ENCODE measurements around the gene C6orf47.

The C6orf47 gene

GRCh38 chr6:31661262-31662123, 915 bp upstream of the C6orf47 start:
- DNase-seq (ENCODE audit: low read depth in 2 of 2), result no peak

DNA sequence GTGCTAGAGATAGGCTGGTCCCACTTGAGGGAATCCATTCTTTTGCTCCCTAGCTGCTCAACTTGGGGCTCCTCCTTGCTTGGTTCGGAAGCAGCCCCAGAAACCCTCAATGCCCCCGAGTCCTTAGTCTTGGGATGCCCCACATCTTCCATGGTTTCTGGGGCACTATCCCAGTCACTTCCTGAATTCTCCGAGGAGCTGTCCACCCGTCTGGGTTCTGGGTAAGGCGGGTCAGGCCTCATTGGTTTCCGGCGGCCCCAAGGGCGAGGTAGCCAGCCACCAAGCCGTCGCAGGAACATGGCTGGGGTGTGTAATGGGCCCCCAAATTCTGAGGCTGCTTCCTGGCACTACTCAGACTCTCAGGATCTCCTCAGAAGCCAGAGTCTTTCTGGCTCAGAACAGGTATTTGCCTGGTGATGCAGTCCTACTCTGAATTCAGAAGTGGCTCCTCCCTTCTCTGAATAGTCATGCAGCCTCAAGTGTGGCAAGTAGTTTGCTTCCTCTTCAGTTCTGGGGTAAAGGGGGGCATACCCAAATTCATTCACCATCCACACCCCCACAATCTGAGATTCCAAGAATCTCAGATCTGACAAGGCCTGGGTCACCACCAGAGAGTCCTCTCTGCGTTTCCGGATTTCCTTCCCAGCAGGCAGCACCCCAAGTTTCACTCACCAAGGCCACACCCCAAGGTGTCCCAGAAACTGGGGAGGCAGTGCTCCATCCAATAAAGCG, 763 bp downstream of the C6orf47 start:
- DNase-seq (ENCODE audit: low read depth in 2 of 2), result no peak

GRCh38 chr6:31658983-31659648, 1.5 kb downstream of the C6orf47 start:
- no peak for DNase-seq (ENCODE audit: low read depth in 2 of 2)

DNA sequence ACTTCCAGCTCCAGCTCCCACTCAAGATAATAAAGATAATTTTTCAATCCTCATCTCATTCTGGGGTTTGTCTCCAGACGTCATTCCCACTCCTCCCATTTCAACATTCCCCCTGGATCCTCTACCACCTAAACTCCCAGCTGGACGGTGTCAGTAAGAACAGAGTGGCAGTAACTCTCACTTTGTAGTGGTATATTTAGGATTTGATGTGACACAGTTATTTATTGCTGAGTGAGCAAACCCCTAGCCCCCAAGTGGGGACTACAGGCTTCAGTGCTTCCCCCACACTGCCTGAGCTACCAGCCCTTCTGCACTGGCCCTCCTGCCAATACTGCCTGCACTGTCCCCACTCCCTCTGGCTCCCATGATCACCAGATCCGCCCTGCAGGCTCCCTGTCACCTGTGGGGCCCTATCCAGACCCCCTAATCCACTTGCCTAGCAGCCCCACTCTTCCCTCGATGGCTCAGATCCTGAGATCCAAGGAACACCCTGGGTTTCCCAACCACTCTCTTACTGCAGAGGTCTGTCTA, 2.4 kb downstream of the C6orf47 start:
- DNase-seq (ENCODE audit: low read depth in 2 of 2), result no peak

- no peak for DNase-seq (ENCODE audit: low read depth in 2 of 2)
These were observed 3.0 kb downstream of the C6orf47 start for GRCh38 chr6:31657406-31658157.

DNA sequence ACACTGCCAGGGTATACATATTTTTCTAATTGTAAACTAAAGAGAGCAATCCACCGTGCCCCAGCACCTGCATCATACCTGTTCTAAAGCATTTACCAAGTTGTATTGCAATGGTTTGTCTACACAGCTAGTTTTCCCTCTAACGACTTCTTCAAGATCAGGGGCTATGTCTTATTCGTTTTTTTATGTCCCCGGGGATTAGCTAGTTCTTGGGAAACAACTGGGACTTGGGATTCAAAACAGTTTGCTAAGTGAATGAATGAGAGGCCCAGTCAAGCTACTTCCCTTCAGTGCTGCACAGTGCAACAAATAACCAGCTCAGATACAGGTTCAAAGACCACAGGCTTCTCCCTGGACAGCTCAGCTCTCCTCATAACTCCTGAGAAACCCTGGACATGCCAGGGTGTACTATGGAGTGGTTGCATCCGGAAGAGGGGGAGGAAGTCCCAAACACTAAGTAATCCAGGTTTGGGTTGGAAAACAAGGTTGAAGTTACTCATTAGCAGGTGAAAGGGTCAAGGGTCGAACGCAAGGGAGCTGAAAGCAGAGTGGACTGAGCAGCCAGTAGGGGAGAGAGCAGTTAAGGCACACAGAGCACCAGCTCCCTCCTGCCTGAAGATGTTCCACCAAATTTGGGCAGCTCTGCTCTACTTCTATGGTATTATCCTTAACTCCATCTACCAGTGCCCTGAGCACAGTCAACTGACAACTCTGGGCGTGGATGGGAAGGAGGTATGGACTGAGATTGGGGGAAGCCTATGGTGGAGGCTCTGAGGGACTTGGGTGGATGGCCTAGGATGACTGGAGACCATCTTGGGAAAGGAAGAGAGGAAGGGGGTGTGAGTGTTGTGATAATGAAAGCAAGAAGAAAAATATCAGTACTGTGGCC, 5.0 kb downstream of the C6orf47 start, which contains the start of gene APOM:
Gene APOM (plus strand): TSS at position 546 of the 889 bp plus-strand sequence. CDS start 73 bp downstream, at position 619.
- no peak for DNase-seq (ENCODE audit: low read depth in 2 of 2)

- no peak for DNase-seq (ENCODE audit: low read depth in 2 of 2)
These were observed 5.8 kb downstream of the C6orf47 start for GRCh38 chr6:31654574-31655348.

- DNase-seq (ENCODE audit: low read depth in 2 of 2), result no peak
These were observed 7.5 kb downstream of the C6orf47 start for GRCh38 chr6:31652925-31653724.

DNA sequence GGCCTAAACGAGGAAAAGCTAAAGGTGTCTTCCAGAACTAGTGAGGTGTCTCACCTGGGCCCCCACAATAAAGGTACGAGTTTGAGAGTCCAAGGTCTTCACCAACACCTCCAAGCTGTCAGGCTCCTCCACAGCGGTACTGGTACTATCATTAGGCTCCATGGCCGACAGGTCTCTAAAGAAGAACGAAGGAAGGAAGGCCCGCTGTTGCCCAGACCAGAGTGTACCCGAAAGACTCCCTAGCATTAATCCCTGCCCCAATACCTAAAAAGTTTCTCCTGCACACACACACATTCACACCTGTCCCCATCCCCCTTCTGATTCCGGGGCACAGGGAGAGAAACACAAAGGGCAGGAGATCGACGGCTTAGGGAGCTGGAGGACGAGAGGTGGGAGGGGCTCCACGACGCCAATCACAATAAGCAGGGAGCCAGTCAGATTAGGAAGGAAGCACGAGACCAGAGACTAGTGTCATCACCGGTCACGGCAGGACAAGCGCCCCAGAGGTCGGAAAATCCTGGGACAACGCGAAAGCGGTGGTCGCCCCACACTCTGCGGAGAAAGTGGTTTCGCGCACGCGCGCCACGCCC, 8.9 kb downstream of the C6orf47 start:
- DNase-seq (ENCODE audit: low read depth in 2 of 2), result no peak

- no peak for DNase-seq (ENCODE audit: low read depth in 2 of 2)
These were observed 15.3 kb downstream of the C6orf47 start for GRCh38 chr6:31645325-31645724.

DNA sequence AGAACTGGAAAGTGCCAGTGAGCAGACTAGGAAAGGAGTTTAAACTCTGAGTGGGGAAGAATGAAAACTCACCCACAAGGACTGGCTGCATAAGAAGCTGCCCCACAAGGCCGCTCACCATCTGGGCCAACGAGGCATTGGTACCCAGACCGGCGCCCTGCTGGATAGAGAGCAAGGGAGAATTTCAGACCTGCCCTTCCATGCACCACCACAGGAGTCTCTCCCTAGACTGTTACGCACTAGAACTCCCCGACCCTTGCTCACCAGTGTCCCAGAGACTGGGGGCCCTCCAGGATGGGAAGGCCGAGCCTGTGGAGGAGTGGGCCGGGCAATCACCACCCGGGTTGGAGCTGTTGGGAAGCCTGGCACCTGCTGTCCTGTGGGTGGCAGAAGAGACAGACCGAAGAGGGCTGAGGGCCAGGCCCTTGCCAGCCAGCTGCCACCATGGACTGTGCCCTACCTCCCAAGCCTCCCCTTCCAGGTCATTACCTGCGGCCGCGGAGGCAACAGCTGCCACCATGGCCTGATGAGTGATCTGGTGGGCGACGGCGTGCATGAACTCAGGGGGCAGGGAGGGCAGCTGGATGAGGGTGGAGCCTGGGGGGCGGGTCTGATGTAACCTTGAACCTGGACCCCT, 16.6 kb downstream of the C6orf47 start:
- DNase-seq (ENCODE audit: low read depth in 2 of 2), result no peak

GRCh38 chr6:31642798-31643570, 17.6 kb downstream of the C6orf47 start:
- DNase-seq (ENCODE audit: low read depth in 2 of 2), result no peak

- DNase-seq (ENCODE audit: low read depth in 2 of 2), result no peak
These were observed 19.2 kb downstream of the C6orf47 start for GRCh38 chr6:31641370-31641769.

DNA sequence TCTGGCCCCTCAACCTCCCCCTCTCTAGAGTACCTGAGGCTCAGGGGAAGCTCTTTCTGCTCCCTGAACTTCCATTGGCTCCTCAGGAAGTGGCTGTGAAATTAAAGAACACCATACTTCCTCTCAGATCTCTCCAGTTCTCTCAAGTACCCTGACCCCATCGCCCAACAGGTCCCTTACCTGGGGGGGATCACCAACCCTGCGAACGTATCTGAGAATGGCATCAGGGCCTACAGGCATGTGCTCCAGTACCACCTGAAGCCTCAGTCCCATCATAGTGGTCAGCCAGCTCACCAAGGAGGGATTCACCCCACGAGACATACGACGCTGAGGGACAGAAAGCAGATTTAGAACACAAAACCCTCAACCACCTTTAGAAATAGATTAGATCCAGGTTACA, 20.0 kb downstream of the C6orf47 start:
- DNase-seq (ENCODE audit: low read depth in 2 of 2), result no peak

GRCh38 chr6:31639449-31639861, 21.1 kb downstream of the C6orf47 start:
- DNase-seq (ENCODE audit: low read depth in 2 of 2), result no peak

DNA sequence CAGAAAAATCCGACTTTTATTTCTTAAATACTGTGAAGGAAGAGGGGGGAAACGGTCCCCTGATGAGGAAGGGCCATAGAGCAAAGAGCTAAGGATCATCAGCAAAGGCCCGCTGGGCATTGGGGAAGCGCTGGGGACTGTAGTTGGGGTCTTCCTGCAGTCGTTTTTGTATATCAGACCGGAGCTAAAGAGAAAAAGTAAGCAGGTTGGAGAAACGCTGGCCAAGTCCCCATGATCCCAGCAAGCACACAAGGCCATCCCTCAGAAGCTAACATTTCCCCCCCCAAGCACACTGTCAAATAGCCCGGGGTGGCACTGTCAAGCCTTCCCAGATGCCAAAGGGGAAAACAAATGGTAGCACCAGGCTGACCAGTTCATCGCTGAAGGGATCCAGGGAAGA, 21.5 kb downstream of the C6orf47 start:
- DNase-seq (ENCODE audit: low read depth in 2 of 2), result no peak

Data from fibroblast of skin of left biceps (primary cell).